Measurements from ENCODE around the gene STX8. TPM values are rescaled to one million over a fixed set of nuclear protein-coding genes. Genes with fewer than 3 reads are reported as not detected.

Gene STX8
- total RNA-seq, 1 donor from 2014 or later, result 61.6 TPM

GRCh38 chr17:9431620-9432019, 144.0 kb downstream of the STX8 start:
- Mint-ChIP-seq H3K27ac (ENCODE audit: unreplicated experiment) (peak overlapping the region; percentile 86), H3K4me1 (ENCODE audit: unreplicated experiment) (peaks cover 27% of the 10 kb centered on the region), H3K27me3 (ENCODE audit: unreplicated experiment) (no peaks in the 10 kb centered on the region), H3K4me3 (ENCODE audit: unreplicated experiment) (no peak overlapping the region), H3K36me3 (ENCODE audit: unreplicated experiment) (peaks cover 4% of the 10 kb centered on the region), H3K9me3 (ENCODE audit: unreplicated experiment) (no peaks in the 10 kb centered on the region)
- no peak for DNase-seq (ENCODE audit: extremely low spot score, unreplicated experiment)
- no peak for TF ChIP-seq CTCF (IDR thresholded peaks at IDR 0.05)

GRCh38 chr17:9427465-9428315, 147.9 kb downstream of the STX8 start:
- no peak for DNase-seq (ENCODE audit: extremely low spot score, unreplicated experiment)
- no peaks in the 10 kb centered on the region for H3K27me3 Mint-ChIP-seq (ENCODE audit: unreplicated experiment)
- peaks cover 5% of the 10 kb centered on the region for H3K36me3 Mint-ChIP-seq (ENCODE audit: unreplicated experiment)
- H3K4me1 Mint-ChIP-seq (ENCODE audit: unreplicated experiment), result peaks cover 22% of the 10 kb centered on the region
- H3K27ac Mint-ChIP-seq (ENCODE audit: unreplicated experiment), result peak overlapping the region; percentile 23
- no peak overlapping the region for H3K4me3 Mint-ChIP-seq (ENCODE audit: unreplicated experiment)
- no peaks in the 10 kb centered on the region for H3K9me3 Mint-ChIP-seq (ENCODE audit: unreplicated experiment)
- TF ChIP-seq CTCF (IDR thresholded peaks at IDR 0.05), result no peak

- no peaks in the 10 kb centered on the region for H3K27me3 Mint-ChIP-seq (ENCODE audit: unreplicated experiment)
- no peak overlapping the region for H3K27ac Mint-ChIP-seq (ENCODE audit: unreplicated experiment)
- H3K4me1 Mint-ChIP-seq (ENCODE audit: unreplicated experiment), result peaks cover 13% of the 10 kb centered on the region
- H3K36me3 Mint-ChIP-seq (ENCODE audit: unreplicated experiment), result peaks cover 9% of the 10 kb centered on the region
- peaks cover 5% of the 10 kb centered on the region for H3K9me3 Mint-ChIP-seq (ENCODE audit: unreplicated experiment)
- no peak overlapping the region for H3K4me3 Mint-ChIP-seq (ENCODE audit: unreplicated experiment)
- TF ChIP-seq CTCF (IDR thresholded peaks at IDR 0.05), result no peak
- no peak for DNase-seq (ENCODE audit: extremely low spot score, unreplicated experiment)
Measured at GRCh38 chr17:9424071-9424640, 151.5 kb downstream of the STX8 start.

- Mint-ChIP-seq H3K4me1 (ENCODE audit: unreplicated experiment) (peaks cover 4% of the 10 kb centered on the region), H3K27ac (ENCODE audit: unreplicated experiment) (no peak overlapping the region), H3K9me3 (ENCODE audit: unreplicated experiment) (peaks cover 5% of the 10 kb centered on the region), H3K36me3 (ENCODE audit: unreplicated experiment) (peaks cover 13% of the 10 kb centered on the region), H3K27me3 (ENCODE audit: unreplicated experiment) (no peaks in the 10 kb centered on the region), H3K4me3 (ENCODE audit: unreplicated experiment) (no peak overlapping the region)
- no peak for DNase-seq (ENCODE audit: extremely low spot score, unreplicated experiment)
- no peak for TF ChIP-seq CTCF (IDR thresholded peaks at IDR 0.05)
Measured at GRCh38 chr17:9421525-9421924, 154.1 kb downstream of the STX8 start.

GRCh38 chr17:9419932-9420453, 155.6 kb downstream of the STX8 start:
- Mint-ChIP-seq H3K27me3 (ENCODE audit: unreplicated experiment) (no peaks in the 10 kb centered on the region), H3K4me3 (ENCODE audit: unreplicated experiment) (no peak overlapping the region), H3K9me3 (ENCODE audit: unreplicated experiment) (peaks cover 5% of the 10 kb centered on the region), H3K36me3 (ENCODE audit: unreplicated experiment) (peaks cover 13% of the 10 kb centered on the region), H3K4me1 (ENCODE audit: unreplicated experiment) (peaks cover 4% of the 10 kb centered on the region), H3K27ac (ENCODE audit: unreplicated experiment) (no peak overlapping the region)
- no peak for TF ChIP-seq CTCF (IDR thresholded peaks at IDR 0.05)
- DNase-seq (ENCODE audit: extremely low spot score, unreplicated experiment), result no peak
